ENCODE results near the gene TATDN2. TPM values are rescaled to one million over a fixed set of nuclear protein-coding genes. Genes with fewer than 3 reads are reported as not detected.

The TATDN2 gene
- total RNA-seq, 2 experiments from 2014 or later: 22.0 to 57.5 TPM

- no peaks in the 10 kb centered on the region for H3K79me2 ChIP-seq (ENCODE audit: insufficient read depth, low read depth, low read length)
- H3K9me2 ChIP-seq (ENCODE audit: insufficient read depth, low read length): no peaks in the 10 kb centered on the region
- no peaks in the 10 kb centered on the region for H3K4me1 ChIP-seq (ENCODE audit: insufficient read depth, low read length, poor library complexity, severe bottlenecking)
- no peak overlapping the region for H3K4me3 ChIP-seq (ENCODE audit: low read depth, low read length, poor library complexity, severe bottlenecking)
- H4K20me1 ChIP-seq (ENCODE audit: insufficient read depth, low read length): no peaks in the 10 kb centered on the region; the same call in 1 of the 2 replicates
- TF ChIP-seq EZH2phosphoT487 (IDR thresholded peaks at IDR 0.05; ENCODE audit: borderline replicate concordance, low read depth, low read length) (no peak), CTCF (conservative IDR thresholded peaks at IDR 0.05; ENCODE audit: low read length) (no peak)
- H3K9me3 ChIP-seq (ENCODE audit: low read length): no peaks in the 10 kb centered on the region
- no TSS peak for BruUV-seq (replicated peaks)
- no peak overlapping the region for H2AFZ ChIP-seq (ENCODE audit: low read length)
- CTCF ChIA-PET (ENCODE audit: unreplicated experiment): no interaction called here
- intact Hi-C loops (cut with micrococcal nuclease; ENCODE audit: unreplicated experiment): no loop called here
- no peak overlapping the region for H3K27ac ChIP-seq (ENCODE audit: low read depth, low read length, poor library complexity, severe bottlenecking)
- peaks cover 64% of the 10 kb centered on the region; the same call in 1 of the 2 replicates for H3K36me3 ChIP-seq (ENCODE audit: insufficient read depth, low read length)
- no peak for DNase-seq (ENCODE audit: low spot score)
- H3K4me2 ChIP-seq (ENCODE audit: low read length): no peak overlapping the region
- POLR2A ChIA-PET: interaction anchor here (0.6 to 1.0 kb wide), 3 partner anchors 8 to 311 kb away, joined by 3 to 4 read pairs (median 3); no protein-coding TSS in a partner anchor
These were observed 37.9 kb downstream of the TATDN2 start for GRCh38 chr3:10286133-10286524.

GRCh38 chr3:10286596-10287295, 38.5 kb downstream of the TATDN2 start:
- CTCF ChIA-PET (ENCODE audit: unreplicated experiment): no interaction called here
- intact Hi-C loops (cut with micrococcal nuclease; ENCODE audit: unreplicated experiment): no loop called here
- Histone ChIP-seq H3K4me2 (ENCODE audit: low read length) (no peak overlapping the region), H3K9me3 (ENCODE audit: low read length) (no peaks in the 10 kb centered on the region), H3K27ac (ENCODE audit: low read depth, low read length, poor library complexity, severe bottlenecking) (no peak overlapping the region), H2AFZ (ENCODE audit: low read length) (no peak overlapping the region), H3K36me3 (ENCODE audit: insufficient read depth, low read length) (peaks cover 60% of the 10 kb centered on the region; the same call in 1 of the 2 replicates), H3K79me2 (ENCODE audit: insufficient read depth, low read depth, low read length) (no peaks in the 10 kb centered on the region), H4K20me1 (ENCODE audit: insufficient read depth, low read length) (no peaks in the 10 kb centered on the region; the same call in 1 of the 2 replicates), H3K4me3 (ENCODE audit: low read depth, low read length, poor library complexity, severe bottlenecking) (no peak overlapping the region), H3K4me1 (ENCODE audit: insufficient read depth, low read length, poor library complexity, severe bottlenecking) (no peaks in the 10 kb centered on the region), H3K9me2 (ENCODE audit: insufficient read depth, low read length) (no peaks in the 10 kb centered on the region)
- peak; percentile 69 for DNase-seq (ENCODE audit: low spot score)
- TF ChIP-seq EZH2phosphoT487 (IDR thresholded peaks at IDR 0.05; ENCODE audit: borderline replicate concordance, low read depth, low read length): no peak
- peak; percentile 74 for TF ChIP-seq CTCF (conservative IDR thresholded peaks at IDR 0.05; ENCODE audit: low read length)
- no TSS peak for BruUV-seq (replicated peaks)
- POLR2A ChIA-PET: interaction anchor here (0.6 to 0.9 kb wide), 3 partner anchors 8 to 311 kb away, joined by 3 to 4 read pairs (median 3); no protein-coding TSS in a partner anchor

- no peak for DNase-seq (ENCODE audit: low spot score)
- Histone ChIP-seq H3K36me3 (ENCODE audit: insufficient read depth, low read length) (peaks cover 58% of the 10 kb centered on the region; the same call in 1 of the 2 replicates), H3K4me2 (ENCODE audit: low read length) (no peak overlapping the region), H4K20me1 (ENCODE audit: insufficient read depth, low read length) (no peaks in the 10 kb centered on the region; the same call in 1 of the 2 replicates), H3K27ac (ENCODE audit: low read depth, low read length, poor library complexity, severe bottlenecking) (no peak overlapping the region), H2AFZ (ENCODE audit: low read length) (no peak overlapping the region), H3K4me1 (ENCODE audit: insufficient read depth, low read length, poor library complexity, severe bottlenecking) (no peaks in the 10 kb centered on the region), H3K9me2 (ENCODE audit: insufficient read depth, low read length) (no peaks in the 10 kb centered on the region), H3K79me2 (ENCODE audit: insufficient read depth, low read depth, low read length) (no peaks in the 10 kb centered on the region), H3K9me3 (ENCODE audit: low read length) (no peaks in the 10 kb centered on the region), H3K4me3 (ENCODE audit: low read depth, low read length, poor library complexity, severe bottlenecking) (no peak overlapping the region)
- intact Hi-C loops (cut with micrococcal nuclease; ENCODE audit: unreplicated experiment): no loop called here
- ChIA-PET CTCF (ENCODE audit: unreplicated experiment) (no interaction called here), POLR2A (no interaction called here)
- no peak for TF ChIP-seq EZH2phosphoT487 (IDR thresholded peaks at IDR 0.05; ENCODE audit: borderline replicate concordance, low read depth, low read length)
- TF ChIP-seq CTCF (conservative IDR thresholded peaks at IDR 0.05; ENCODE audit: low read length): no peak
- no TSS peak for BruUV-seq (replicated peaks)
These were observed 39.8 kb downstream of the TATDN2 start for GRCh38 chr3:10287936-10288574.
